GM18519 (cell line): ENCODE measurements around the gene ABR.
A peak's percentile ranks its signal among the peaks of the same experiment; 100 is the strongest.
"Not testable (repeated sequence)": the region's sequence is repeated elsewhere in the genome, so short reads cannot be mapped to it uniquely, and the experiment has no call there.

Experiments
- ATAC-seq: cut with Tn5 transposase; IDR thresholded peaks from one replicate; pipeline ENCODE4 v1.9.1; 2021; ENCODE audit warnings: mild to moderate bottlenecking, moderate library complexity; ENCODE audit not compliant: unreplicated experiment, low FRiP score

Gene ABR

DNA sequence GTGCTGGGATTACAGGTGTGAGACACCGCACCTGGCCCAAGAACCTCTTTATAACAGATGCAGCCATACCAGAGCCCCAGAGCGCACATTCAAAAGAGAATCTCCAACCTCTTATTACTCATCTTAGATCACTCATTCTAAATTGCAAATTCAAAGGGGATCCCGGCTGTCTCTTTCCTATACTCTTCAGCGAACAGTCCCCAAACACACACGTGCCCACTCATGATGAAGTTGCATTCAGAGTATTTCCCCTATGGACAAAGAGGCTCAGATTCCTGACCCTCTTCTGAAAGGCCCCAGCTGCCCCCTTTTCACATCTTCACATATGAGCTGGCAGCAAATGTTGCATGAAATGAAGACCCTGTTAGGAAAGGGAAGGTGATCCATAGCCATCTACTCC lies 22.5 kb upstream of the ABR start:
- ATAC-seq: no peak

GRCh38 chr17:1201132-1201702 lies 21.4 kb upstream of the ABR start:
- no peak for ATAC-seq

DNA sequence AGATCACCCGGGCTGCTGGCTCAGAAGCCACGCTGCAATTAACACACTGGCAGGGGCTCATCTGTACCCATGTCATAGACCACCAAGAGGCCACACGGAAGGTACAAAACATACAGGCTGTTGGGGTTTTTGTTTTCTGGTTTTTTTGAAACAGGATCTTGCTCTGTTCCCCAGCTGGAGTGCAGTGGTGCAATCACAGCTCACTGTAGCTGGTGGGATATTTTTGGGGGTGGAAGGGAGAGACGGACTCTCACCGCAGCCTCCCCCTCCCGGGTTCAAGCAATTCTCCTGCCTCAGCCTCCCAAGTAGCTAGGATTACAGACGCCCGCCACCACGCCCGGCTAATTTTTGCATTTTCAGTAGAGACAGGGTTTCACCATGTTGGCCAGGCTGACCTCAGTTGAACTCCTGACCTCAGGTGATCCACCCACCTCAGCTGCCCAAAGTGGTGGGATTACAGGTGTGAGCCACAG lies 19.5 kb upstream of the ABR start:
- not testable (repeated sequence) for ATAC-seq

- peak; percentile 45 for ATAC-seq
These were observed 18.2 kb upstream of the ABR start for GRCh38 chr17:1197781-1198490.

GRCh38 chr17:1197379-1197778 lies 17.6 kb upstream of the ABR start:
- peak; percentile 16 for ATAC-seq

DNA sequence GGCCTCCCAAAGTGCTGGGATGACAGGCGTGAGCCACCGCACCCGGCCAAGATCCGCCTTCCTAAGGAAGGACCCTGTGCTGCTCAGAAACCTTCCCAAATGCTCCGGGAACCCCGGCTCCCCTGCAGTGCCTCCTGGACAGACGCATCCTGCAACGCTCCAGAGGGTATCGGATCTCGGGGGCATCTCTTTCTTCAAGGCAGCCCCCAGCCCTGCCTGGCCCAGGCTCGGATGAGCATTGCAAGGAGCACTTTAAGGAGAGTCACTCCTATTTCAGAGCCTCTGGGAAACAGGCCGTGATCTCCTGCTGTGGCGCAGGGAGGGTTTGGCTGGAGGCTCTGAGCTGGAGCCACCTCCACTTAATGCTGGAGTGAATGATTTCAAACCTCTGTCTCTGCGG lies 17.2 kb upstream of the ABR start:
- no peak for ATAC-seq

DNA sequence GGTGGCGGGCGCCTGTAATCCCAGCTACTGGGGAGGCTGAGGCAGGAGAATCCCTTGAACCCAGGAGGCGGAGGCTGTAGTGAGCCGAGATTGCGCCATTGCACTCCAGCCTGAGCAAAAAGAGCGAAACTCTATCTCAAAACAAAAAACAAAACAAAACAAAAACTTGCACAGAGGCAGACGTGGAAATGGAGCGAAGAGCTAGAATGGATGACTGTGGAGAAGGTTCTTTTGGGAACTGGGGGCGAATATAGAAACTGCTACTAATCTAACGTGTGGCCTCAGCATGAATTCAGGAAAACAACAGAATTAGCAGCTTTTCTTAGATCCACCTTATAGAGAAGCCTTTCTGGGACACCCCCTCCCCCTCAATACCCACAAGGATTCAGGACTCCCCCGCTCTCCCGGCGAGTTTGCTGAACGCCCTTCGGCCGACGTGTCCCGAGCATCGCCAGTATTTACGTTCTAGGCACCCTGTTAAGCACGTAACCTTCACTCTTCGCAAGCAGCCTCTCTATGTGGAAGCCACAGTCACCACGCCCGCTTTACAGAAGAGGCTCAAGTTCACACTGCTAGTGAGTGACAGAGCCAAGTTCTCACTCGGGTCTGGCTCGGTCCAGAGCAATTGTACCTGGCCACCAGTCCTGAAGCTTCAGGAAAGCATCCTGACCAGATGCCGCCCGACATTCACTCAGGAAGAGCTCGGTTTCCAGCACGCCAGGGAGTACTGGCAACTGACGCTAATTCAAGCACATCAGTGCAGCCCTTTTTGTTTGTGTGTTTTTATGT lies 13.3 kb upstream of the ABR start:
- no peak for ATAC-seq

DNA sequence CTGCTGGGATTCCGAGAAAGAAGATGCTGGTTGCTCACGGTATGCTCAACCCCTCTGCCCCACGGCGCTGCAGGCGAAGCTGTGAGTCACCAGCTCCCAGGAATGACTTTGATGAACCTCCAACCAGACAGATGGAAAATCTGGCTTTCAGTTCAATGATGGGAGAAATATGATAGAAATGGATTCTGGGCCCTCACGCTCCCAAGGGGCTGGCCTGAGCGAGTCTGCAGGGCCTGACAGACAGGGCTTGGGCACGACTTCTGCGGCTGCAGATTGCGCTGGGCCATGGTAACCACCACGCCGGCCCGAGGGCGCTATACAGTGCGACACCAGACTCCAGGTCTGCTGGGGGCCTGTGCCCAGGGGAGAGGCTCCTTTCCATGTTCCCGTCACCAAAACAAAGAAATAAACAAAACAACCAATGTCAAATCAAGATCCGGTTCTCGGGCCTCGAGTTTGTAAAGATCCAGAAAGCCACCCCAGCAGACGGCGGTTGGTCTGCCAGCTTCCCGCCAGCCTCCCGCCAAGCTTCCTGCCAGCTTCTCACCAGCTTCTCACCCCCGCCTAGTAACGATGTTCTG lies 11.1 kb upstream of the ABR start:
- ATAC-seq: no peak

- ATAC-seq: no peak
These were observed 9.2 kb upstream of the ABR start for GRCh38 chr17:1188812-1189504.

GRCh38 chr17:1186923-1187771 lies 7.4 kb upstream of the ABR start:
- ATAC-seq: no peak

DNA sequence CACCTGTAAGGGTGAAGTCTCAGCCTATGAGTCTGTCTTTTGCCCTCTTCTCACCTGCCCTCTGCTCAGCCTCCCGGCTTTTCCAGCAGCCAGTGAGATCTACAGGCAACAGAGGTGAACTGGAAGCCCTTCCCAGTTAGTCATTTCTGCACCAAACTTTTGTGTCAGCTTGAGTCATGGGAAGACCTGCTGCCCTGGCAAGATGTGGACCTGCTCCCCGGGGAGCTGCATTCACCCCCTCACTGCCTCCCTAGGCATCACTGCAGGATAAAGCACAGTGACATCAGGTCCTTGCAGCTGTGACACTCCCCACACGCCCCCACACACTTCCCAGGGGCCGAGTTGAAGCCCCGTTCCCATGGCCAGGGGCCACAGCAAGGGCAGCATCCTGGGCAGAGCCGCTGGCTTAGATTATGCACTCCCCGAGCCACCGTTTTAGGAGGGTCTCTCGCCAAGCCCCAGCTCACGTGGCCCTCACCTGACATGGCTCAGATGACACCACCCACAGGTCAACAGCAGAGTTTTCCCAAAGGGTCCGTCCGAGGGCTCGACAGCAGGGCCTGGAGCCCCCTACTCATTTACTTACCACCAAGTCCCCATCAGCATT lies 6.5 kb upstream of the ABR start:
- no peak for ATAC-seq

DNA sequence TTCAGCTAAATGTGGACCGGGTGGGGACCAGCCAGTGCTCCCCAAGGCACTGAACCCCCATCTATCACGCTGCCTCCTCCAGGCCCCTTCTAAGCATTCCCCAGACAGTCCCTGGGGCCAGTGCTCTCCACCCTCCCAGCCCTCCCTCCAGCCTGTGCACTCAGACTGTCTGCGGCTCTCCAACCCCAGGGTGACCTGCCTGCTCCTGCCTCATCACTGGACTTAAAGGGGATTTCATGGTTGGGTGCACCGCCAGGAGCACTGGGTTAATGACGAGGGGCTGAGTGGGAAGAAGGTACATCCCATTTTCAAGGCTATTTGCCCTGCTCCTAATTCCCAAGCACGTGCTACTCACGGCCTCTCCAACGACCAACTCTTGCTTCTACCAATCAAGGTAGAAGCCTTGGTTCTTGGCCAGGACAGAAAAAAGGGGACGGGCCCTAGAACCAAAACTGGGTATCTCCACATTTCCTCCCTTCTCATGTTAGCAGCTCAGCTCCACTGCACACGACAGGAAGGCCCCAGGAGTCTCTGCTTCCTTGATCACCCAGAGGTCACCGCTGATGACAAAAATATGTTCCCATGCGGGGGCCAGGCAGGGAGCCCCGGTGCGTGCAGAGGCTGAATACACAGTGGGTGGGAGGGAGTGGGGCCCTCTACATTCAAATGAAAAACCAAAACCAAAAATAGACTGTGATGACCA lies 3.5 kb upstream of the ABR start:
- no peak for ATAC-seq

DNA sequence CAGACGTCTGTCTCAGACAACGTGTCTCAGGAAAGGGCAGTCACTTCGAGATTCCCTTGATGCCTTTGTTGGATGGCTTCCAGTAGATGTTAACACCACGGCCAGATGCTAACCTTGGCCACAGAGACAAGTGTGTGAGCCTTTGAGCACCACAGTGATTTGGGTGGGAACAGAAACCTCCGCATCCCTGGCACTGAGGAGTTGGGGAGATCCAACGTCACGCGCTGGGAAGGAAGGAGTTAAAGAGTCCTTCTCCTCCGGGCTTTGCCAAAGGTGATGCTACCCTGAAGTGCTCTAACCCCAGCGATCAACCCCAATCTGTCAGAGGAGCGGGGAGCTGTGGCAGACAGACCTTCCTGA lies 3.0 kb upstream of the ABR start:
- ATAC-seq: no peak

DNA sequence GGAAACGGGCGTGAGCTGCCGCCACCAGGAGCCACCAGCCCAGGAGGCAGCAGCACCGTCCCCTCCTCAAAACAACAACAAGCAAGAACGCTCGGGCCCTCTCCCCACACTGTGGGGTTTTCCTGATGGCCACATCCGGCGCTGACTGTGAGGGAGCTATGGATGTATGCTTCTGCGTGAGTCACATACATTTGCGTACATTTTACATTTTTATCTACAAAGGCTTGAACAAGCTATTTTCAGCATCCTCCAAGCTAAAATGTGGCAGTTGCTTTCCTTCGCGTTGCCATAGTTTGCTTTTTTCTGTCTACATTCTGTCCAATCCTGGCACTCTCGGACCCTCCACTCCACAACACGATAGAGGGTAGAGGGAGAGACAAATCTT lies 2.0 kb upstream of the ABR start:
- no peak for ATAC-seq

DNA sequence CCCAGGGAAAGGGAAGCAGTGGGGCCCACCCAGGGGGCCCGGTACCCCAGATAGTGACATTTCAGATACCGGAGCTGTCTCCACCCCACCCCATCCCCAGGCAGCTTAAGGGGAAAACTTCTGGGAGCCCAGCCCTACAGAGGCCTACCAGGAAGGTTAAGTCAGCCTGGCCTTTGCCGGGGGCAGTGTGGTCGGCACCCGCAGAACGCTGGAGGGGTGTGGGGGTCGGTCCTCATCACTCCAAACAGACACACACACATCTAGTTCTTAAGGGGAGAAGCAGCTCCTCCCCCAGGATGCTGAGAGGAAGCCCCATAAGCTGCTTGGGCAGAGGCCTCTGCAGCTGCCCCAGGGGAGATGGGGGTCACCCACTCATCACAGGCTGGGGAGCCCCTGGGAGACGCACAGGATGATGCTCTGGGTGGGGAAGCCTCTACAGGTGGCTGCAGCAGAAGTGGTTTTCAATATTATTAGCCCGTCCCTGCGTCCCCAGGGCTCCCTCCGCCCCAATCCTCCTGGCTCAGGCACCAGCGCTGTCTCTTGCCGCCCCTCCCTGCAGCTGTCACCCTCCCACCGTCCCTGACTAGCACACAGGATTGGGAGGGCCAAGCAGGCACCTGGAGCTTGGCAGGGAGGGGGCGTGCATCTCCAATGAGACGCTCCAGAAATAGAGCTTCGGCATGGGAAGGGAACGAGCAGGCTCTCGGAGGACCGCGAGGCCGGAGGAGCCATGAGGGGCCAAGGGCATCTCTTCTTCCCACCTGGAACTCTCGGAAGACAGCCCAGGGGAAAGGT lies 1.4 kb upstream of the ABR start:
- no peak for ATAC-seq

- no peak for ATAC-seq
These were observed 516 bp downstream of the ABR start for GRCh38 chr17:1179112-1179817.

- no peak for ATAC-seq
These were observed 2.6 kb downstream of the ABR start for GRCh38 chr17:1177016-1177700.
